Natural killer cell (primary cell): Measurements from ENCODE around the gene ZNF536. TPM values are rescaled to one million over a fixed set of nuclear protein-coding genes. Genes with fewer than 3 reads are reported as not detected.

Experiments
- ATAC-seq, 3 donors: fragments of 150-1000 bp in 2 of 3; fragments of 200-7000 bp in 1 of 3; cut with Tn5 transposase; 1 replicate in 1 of 3; 2 replicates in 2 of 3; pipeline ENCODE4 v1.10.0; 2021; ENCODE audit warnings: mild to moderate bottlenecking in 2 of 3, moderate library complexity in 2 of 3
- DNase-seq, 2 donors: peaks; one replicate each; pipeline versions ENCODE4 v3.0.0 to v3.0.0-alpha.2; 2013 to 2021; ENCODE audit warnings: mixed read lengths in 1 of 2
- H3K27ac ChIP-seq: one replicate; pipeline ENCODE4 v1.5.1; 2013; ENCODE audit warnings: mild to moderate bottlenecking, low read length
- H3K27me3 ChIP-seq: one replicate; pipeline ENCODE4 v1.6.1; 2013; ENCODE audit warnings: low read length; ENCODE audit not compliant: control insufficient read depth, insufficient read depth
- H3K36me3 ChIP-seq: one replicate; pipeline ENCODE4 v1.6.1; 2013; ENCODE audit warnings: low read length; ENCODE audit not compliant: control insufficient read depth, insufficient read depth
- H3K4me1 ChIP-seq: one replicate; pipeline ENCODE4 v1.6.1; 2013; ENCODE audit warnings: low read length; ENCODE audit not compliant: control insufficient read depth, insufficient read depth
- H3K4me3 ChIP-seq: one replicate; pipeline ENCODE4 v1.5.1; 2013; ENCODE audit warnings: low read length
- H3K9me3 ChIP-seq: one replicate; pipeline ENCODE4 v1.6.1; 2013; ENCODE audit warnings: low read length; ENCODE audit not compliant: control insufficient read depth, insufficient read depth
- H3K27ac Mint-ChIP-seq, 2 donors: one replicate each; pipeline ENCODE4 v1.8.0; 2022; ENCODE audit warnings: mild to moderate bottlenecking in 2 of 2, mixed read lengths in 2 of 2, moderate library complexity in 1 of 2
- H3K27me3 Mint-ChIP-seq, 2 donors: one replicate each; pipeline ENCODE4 v1.8.0; 2022; ENCODE audit warnings: low read depth in 2 of 2, mixed read lengths in 2 of 2
- H3K36me3 Mint-ChIP-seq: one replicate; pipeline ENCODE4 v1.8.0; 2022; ENCODE audit warnings: mixed read lengths
- H3K4me1 Mint-ChIP-seq, 2 donors: one replicate each; pipeline ENCODE4 v1.8.0; 2022; ENCODE audit warnings: mixed read lengths in 2 of 2
- H3K4me3 Mint-ChIP-seq: one replicate; pipeline ENCODE4 v1.8.0; 2022; ENCODE audit warnings: mild to moderate bottlenecking, moderate library complexity, mixed read lengths
- H3K9me3 Mint-ChIP-seq, 2 donors: one replicate each; pipeline ENCODE4 v1.8.0; 2022; ENCODE audit warnings: mixed read lengths in 2 of 2
- WGBS: methylation state at CpG from one replicate; pipeline ENCODE4 v1.1.7; 2013; ENCODE audit warnings: missing lambda C conversion rate; ENCODE audit not compliant: insufficient coverage; 5-methylcytosine and 5-hydroxymethylcytosine counted together
- intact Hi-C: fragments of 100-400 bp; cut with micrococcal nuclease; formaldehyde crosslinking; loops from one replicate; pipeline ENCODE4 v1.14.2; 2022
- total RNA-seq, 4 donors: library from RNA; stranded (reverse); fragments of 120-200 nt in 1 of 4; gene quantifications; one replicate each; pipeline versions ENCODE4 v1.2.3 to v1.2.4, GENCODE V29; 2013 to 2022
- TF ChIP-seq, protein P1 (sequence below): fragments of 200-600 bp; IDR thresholded peaks from one replicate; pipeline ENCODE4 v1.8.0; 2022; ENCODE audit warnings: antibody characterized with exemption

Gene ZNF536
- total RNA-seq, 3 donors from 2014 or later (not counting 1 experiment from before 2014, with no cell fraction given) = not detected

DNA sequence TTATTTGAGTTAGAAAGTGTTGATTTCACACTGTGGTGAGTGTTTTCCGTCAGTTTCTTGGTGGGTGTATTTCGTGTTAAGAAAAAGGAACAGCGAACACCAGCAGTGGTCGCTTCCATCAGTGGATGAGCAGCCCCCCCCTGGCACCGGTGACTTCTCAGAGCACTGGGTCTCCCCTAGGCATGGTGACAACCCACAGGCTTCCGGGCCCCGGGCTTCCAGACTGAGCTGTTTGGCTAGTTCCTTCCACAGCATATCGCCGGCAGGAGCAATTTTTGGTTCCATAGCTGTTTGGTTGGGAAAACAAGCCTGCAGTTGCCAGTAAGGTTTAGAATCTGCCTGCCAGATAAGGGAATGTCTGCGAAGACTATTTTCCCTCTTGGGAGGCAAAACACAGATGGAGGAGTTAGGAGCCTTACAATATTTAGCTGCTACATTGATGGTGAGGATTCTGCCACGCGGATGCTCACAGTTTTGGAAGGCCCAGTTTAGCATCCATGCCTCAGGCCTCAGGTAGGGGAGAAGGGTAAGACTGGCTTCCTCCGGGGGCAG lies 18.7 kb upstream of the ZNF536 start:
- Histone ChIP-seq H3K4me1 (no peaks in the 10 kb centered on the region), H3K4me3 (no peak overlapping the region), H3K9me3 (no peaks in the 10 kb centered on the region), H3K27me3 (no peaks in the 10 kb centered on the region), H3K27ac (no peak overlapping the region), H3K36me3 (no peaks in the 10 kb centered on the region)
- H3K27me3 Mint-ChIP-seq = peaks cover 3 to 6% of the 10 kb centered on the region in 2 donors
- intact Hi-C loops = no loop called here
- H3K27ac Mint-ChIP-seq = no peak overlapping the region
- DNase-seq = no peak
- no peak for ATAC-seq
- no peaks in the 10 kb centered on the region for H3K9me3 Mint-ChIP-seq
- no peaks in the 10 kb centered on the region for H3K36me3 Mint-ChIP-seq
- H3K4me3 Mint-ChIP-seq = no peak overlapping the region
- 92% methylated on average over 13 of the region's 13 CpGs for WGBS
- no peaks in the 10 kb centered on the region for H3K4me1 Mint-ChIP-seq
- TF ChIP-seq, protein P1, sequence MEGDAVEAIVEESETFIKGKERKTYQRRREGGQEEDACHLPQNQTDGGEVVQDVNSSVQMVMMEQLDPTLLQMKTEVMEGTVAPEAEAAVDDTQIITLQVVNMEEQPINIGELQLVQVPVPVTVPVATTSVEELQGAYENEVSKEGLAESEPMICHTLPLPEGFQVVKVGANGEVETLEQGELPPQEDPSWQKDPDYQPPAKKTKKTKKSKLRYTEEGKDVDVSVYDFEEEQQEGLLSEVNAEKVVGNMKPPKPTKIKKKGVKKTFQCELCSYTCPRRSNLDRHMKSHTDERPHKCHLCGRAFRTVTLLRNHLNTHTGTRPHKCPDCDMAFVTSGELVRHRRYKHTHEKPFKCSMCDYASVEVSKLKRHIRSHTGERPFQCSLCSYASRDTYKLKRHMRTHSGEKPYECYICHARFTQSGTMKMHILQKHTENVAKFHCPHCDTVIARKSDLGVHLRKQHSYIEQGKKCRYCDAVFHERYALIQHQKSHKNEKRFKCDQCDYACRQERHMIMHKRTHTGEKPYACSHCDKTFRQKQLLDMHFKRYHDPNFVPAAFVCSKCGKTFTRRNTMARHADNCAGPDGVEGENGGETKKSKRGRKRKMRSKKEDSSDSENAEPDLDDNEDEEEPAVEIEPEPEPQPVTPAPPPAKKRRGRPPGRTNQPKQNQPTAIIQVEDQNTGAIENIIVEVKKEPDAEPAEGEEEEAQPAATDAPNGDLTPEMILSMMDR = no peak

DNA sequence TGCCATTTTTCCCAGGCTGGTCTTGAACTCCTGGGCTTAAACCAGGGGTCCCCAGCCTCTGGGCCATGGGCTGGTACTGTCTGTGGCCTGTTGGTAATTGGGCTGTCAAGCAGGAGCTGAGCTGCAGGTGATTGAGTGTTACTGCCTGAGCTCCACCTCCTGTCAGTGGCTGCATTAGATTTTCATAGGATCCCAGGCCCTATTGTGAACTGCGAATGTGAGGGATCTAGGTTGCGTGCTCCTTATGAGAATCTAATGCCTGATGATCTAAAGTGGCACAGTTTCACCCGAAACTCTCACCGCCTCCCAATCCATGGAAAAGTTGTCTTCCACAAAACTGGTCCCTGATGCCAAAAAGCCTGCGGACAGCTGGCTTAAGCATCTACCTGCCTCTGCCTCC lies 16.6 kb upstream of the ZNF536 start:
- Histone ChIP-seq H3K27ac (no peak overlapping the region), H3K9me3 (no peaks in the 10 kb centered on the region), H3K27me3 (no peaks in the 10 kb centered on the region), H3K4me1 (peaks cover 4% of the 10 kb centered on the region), H3K4me3 (no peak overlapping the region), H3K36me3 (no peaks in the 10 kb centered on the region)
- H3K27me3 Mint-ChIP-seq = peaks cover 7 to 12% of the 10 kb centered on the region in 2 donors
- no peak for DNase-seq
- H3K27ac Mint-ChIP-seq = no peak overlapping the region
- H3K4me3 Mint-ChIP-seq = no peak overlapping the region
- peaks cover 9 to 10% of the 10 kb centered on the region in 2 donors for H3K4me1 Mint-ChIP-seq
- no peaks in the 10 kb centered on the region for H3K9me3 Mint-ChIP-seq
- WGBS = 97% methylated on average over 5 of the region's 5 CpGs
- no peak for ATAC-seq
- no peaks in the 10 kb centered on the region for H3K36me3 Mint-ChIP-seq
- intact Hi-C loops = no loop called here
- TF ChIP-seq, protein P1 = no peak

DNA sequence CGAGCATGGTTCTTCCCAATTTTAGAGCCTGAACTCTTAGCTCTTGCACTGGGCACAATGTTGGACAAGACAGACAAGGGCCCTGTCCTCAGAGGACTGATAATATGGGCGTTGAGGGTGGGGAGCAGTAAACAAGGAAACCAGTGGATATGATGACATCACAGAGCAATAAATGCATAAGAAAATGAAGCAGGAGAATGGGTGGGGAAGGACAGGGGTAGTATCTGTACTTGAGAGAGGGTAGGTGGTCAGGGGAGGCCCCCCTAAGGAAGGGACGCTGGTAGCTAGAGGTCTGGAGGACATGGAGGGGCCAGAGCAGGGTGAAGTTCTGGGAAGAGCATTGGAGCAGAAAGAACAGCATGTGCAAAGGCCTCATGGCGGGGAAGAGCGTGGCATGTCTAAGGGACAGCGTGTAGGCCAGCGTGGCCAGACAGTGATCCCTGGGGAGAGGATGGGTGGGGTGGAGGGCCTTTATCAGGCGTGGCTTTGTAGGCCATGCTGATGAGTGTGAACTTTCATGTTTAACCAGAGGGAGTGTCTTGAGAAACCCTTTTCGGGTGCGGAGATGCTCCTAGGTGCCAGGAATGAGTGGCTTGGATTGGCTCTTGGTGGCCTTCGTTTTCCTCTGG lies 15.1 kb upstream of the ZNF536 start:
- intact Hi-C loops = no loop called here
- Mint-ChIP-seq H3K4me1 (peaks cover 18 to 19% of the 10 kb centered on the region in 2 donors), H3K36me3 (no peaks in the 10 kb centered on the region), H3K9me3 (no peaks in the 10 kb centered on the region), H3K27ac (no peak overlapping the region), H3K4me3 (no peak overlapping the region), H3K27me3 (peaks cover 9 to 21% of the 10 kb centered on the region in 2 donors)
- Histone ChIP-seq H3K27ac (no peak overlapping the region), H3K4me3 (no peak overlapping the region), H3K4me1 (peaks cover 9% of the 10 kb centered on the region), H3K9me3 (no peaks in the 10 kb centered on the region), H3K27me3 (no peaks in the 10 kb centered on the region), H3K36me3 (no peaks in the 10 kb centered on the region)
- ATAC-seq = no peak
- DNase-seq = no peak
- 79% methylated on average over 11 of the region's 11 CpGs for WGBS
- TF ChIP-seq, protein P1 = no peak

DNA sequence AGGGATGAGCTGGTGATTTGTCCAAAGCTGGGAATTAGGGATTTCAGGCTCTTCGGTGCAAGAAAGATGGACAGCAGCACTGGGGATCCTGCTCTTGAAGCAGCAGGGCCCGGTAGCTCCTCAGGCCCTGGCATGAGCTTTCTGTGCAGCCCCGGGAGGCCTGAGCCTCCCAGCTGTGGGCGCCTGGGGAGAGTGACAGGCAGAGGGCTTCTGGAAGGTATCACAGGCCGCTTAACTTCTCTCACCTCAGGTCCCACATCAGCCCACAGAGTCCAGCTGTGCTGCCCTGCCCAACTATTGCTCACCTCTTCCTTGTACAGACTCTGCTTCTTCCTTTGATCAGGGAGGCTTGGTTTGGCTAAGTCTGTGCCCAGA lies 14.6 kb upstream of the ZNF536 start:
- H3K36me3 Mint-ChIP-seq = no peaks in the 10 kb centered on the region

More for the DNA sequence above, 14.6 kb upstream of the ZNF536 start:
- Mint-ChIP-seq H3K27me3 (peaks cover 9 to 21% of the 10 kb centered on the region in 2 donors), H3K4me1 (peaks cover 18 to 19% of the 10 kb centered on the region in 2 donors), H3K27ac (no peak overlapping the region), H3K9me3 (no peaks in the 10 kb centered on the region), H3K4me3 (no peak overlapping the region)
- H3K27ac ChIP-seq = no peak overlapping the region
- H3K36me3 ChIP-seq = no peaks in the 10 kb centered on the region
- WGBS = 91% methylated on average over 5 of the region's 5 CpGs
- H3K4me1 ChIP-seq = peaks cover 9% of the 10 kb centered on the region
- TF ChIP-seq, protein P1 = no peak
- ATAC-seq = no peak
- no peak for DNase-seq
- no peaks in the 10 kb centered on the region for H3K27me3 ChIP-seq
- intact Hi-C loops = no loop called here
- H3K9me3 ChIP-seq = no peaks in the 10 kb centered on the region
- no peak overlapping the region for H3K4me3 ChIP-seq
